Fibroblast of lung (primary cell): ENCODE measurements around the gene ARHGEF6. TPM values are rescaled to one million over a fixed set of nuclear protein-coding genes. Genes with fewer than 3 reads are reported as not detected.

ENCODE experiments used
- DNase-seq, 2 donors: peaks; one replicate each; pipeline versions ENCODE4 v3.0.0 to v3.0.0-alpha.2; 2010; ENCODE audit warnings: low read depth in 2 of 2
- H2AFZ ChIP-seq: 2 replicates; pipeline ENCODE4 v1.5.1; 2012; ENCODE audit warnings: low read length, control low read depth, inconsistent platforms
- H3K27ac ChIP-seq: 2 replicates; pipeline ENCODE4 v1.5.1; 2011; ENCODE audit warnings: low read length, control low read depth; ENCODE audit not compliant: insufficient read depth
- H3K27me3 ChIP-seq: 2 replicates; pipeline ENCODE4 v1.5.1; 2011; ENCODE audit warnings: mild to moderate bottlenecking, low read length; ENCODE audit not compliant: control insufficient read depth, insufficient read depth
- H3K36me3 ChIP-seq: 2 replicates; pipeline ENCODE4 v1.5.1; 2011; ENCODE audit warnings: low read length; ENCODE audit not compliant: control insufficient read depth, insufficient read depth
- H3K4me1 ChIP-seq: 2 replicates; pipeline ENCODE4 v1.5.1; 2011; ENCODE audit warnings: low read length; ENCODE audit not compliant: control insufficient read depth, insufficient read depth; ENCODE audit errors: extremely low read depth
- H3K4me2 ChIP-seq: 2 replicates; pipeline ENCODE4 v1.5.1; 2011; ENCODE audit warnings: low read length, control low read depth; ENCODE audit not compliant: insufficient read depth; ENCODE audit errors: extremely low read depth
- H3K4me3 ChIP-seq, 4 experiments: fragments of 200-600 bp in 1 of 4; sonication (generic) in 1 of 4; replicated peaks in 1 of 4; 2 replicates each; pipeline ENCODE4 v1.5.1; 2011 to 2016; ENCODE audit warnings: low read length in 4 of 4, low read depth in 3 of 4, mild to moderate bottlenecking in 3 of 4, control low read depth in 2 of 4, inconsistent platforms in 1 of 4, mixed read lengths in 1 of 4; ENCODE audit not compliant: insufficient read depth in 1 of 4; ENCODE audit errors: control extremely low read depth in 1 of 4
- H3K79me2 ChIP-seq: 2 replicates; pipeline ENCODE4 v1.5.1; 2012; ENCODE audit warnings: mild to moderate bottlenecking, low read length, inconsistent platforms; ENCODE audit not compliant: control insufficient read depth, insufficient read depth
- H3K9ac ChIP-seq: 2 replicates; pipeline ENCODE4 v1.5.1; 2011; ENCODE audit warnings: mild to moderate bottlenecking, low read length, control low read depth; ENCODE audit not compliant: insufficient read depth
- H3K9me3 ChIP-seq: 2 replicates; pipeline ENCODE4 v1.5.1; 2012; ENCODE audit warnings: low read depth, low read length; ENCODE audit not compliant: control insufficient read depth, insufficient read depth
- H4K20me1 ChIP-seq: 2 replicates; pipeline ENCODE4 v1.5.1; 2011; ENCODE audit warnings: low read length; ENCODE audit not compliant: control insufficient read depth, insufficient read depth; ENCODE audit errors: extremely low read depth
- CTCF ChIP-seq, 2 donors: IDR thresholded peaks in 1 of 2; conservative IDR thresholded peaks in 1 of 2; 1 replicate in 1 of 2; 2 replicates in 1 of 2; pipeline ENCODE4 v1.5.1; 2011 to 2012; ENCODE audit warnings: low read length in 2 of 2, control low read depth in 1 of 2, inconsistent platforms in 1 of 2, low read depth in 1 of 2, mild to moderate bottlenecking in 1 of 2
- EZH2 ChIP-seq: IDR thresholded peaks from 2 replicates; pipeline ENCODE4 v1.5.1; 2012; ENCODE audit warnings: low read length, control low read depth, mild to moderate bottlenecking; ENCODE audit errors: missing control alignments
- polyA plus RNA-seq, 2 donors: library from polyadenylated mRNA; depleted of rRNA in 1 of 2; stranded (reverse) in 1 of 2; unstranded in 1 of 2; fragments of >200 nt; gene quantifications; 2 replicates each; pipeline ENCODE4 v1.2.1, GENCODE V29; 2011 to 2012; ENCODE audit warnings: missing spikeins in 1 of 2
- total RNA-seq: library from RNA; depleted of rRNA; stranded (reverse); fragments of >200 nt; gene quantifications from 2 replicates; pipeline ENCODE4 v1.2.1, GENCODE V29; 2014

ARHGEF6 gene
- total and polyA plus RNA-seq, 2 donors (not counting 1 experiment from before 2014, with no cell fraction given): 30.1 to 32.5 TPM

- no peaks in the 10 kb centered on the region for H3K79me2 ChIP-seq
- TF ChIP-seq EZH2: no peak
- no peak for TF ChIP-seq CTCF (conservative IDR thresholded peaks at IDR 0.05 in 1 of 2, IDR thresholded peaks at IDR 0.05 in 1 of 2; ENCODE audit: low read depth in 1 of 2, low read length in 2 of 2)
- no peaks in the 10 kb centered on the region for H3K9me3 ChIP-seq
- no peaks in the 10 kb centered on the region for H3K36me3 ChIP-seq
- no peak overlapping the region for H3K4me3 ChIP-seq
- no peaks in the 10 kb centered on the region for H4K20me1 ChIP-seq
- H3K27me3 ChIP-seq: no peaks in the 10 kb centered on the region
- H3K9ac ChIP-seq: no peak overlapping the region
- H3K4me2 ChIP-seq: no peak overlapping the region
- H3K27ac ChIP-seq: no peak overlapping the region
- H3K4me1 ChIP-seq: peaks cover 2% of the 10 kb centered on the region
- H2AFZ ChIP-seq: no peak overlapping the region
- DNase-seq: peak; percentile 20 to 74
Measured at GRCh38 chrX:136752796-136753195, 27.9 kb downstream of the ARHGEF6 start.

- Histone ChIP-seq H3K9me3 (no peaks in the 10 kb centered on the region), H3K36me3 (no peaks in the 10 kb centered on the region), H3K4me1 (peaks cover 4% of the 10 kb centered on the region), H2AFZ (no peak overlapping the region), H3K27ac (no peak overlapping the region), H3K79me2 (no peaks in the 10 kb centered on the region), H3K4me2 (no peak overlapping the region), H3K4me3 (no peak overlapping the region), H3K9ac (no peak overlapping the region), H3K27me3 (no peaks in the 10 kb centered on the region), H4K20me1 (no peaks in the 10 kb centered on the region)
- no peak for TF ChIP-seq CTCF (conservative IDR thresholded peaks at IDR 0.05 in 1 of 2, IDR thresholded peaks at IDR 0.05 in 1 of 2; ENCODE audit: low read depth in 1 of 2, low read length in 2 of 2)
- no peak for TF ChIP-seq EZH2
- no peak for DNase-seq
Measured at GRCh38 chrX:136752346-136752745, 28.4 kb downstream of the ARHGEF6 start.

GRCh38 chrX:136750364-136750763 is 30.4 kb downstream of the ARHGEF6 start:
- Histone ChIP-seq H3K4me3 (no peak overlapping the region), H3K27me3 (no peaks in the 10 kb centered on the region), H2AFZ (no peak overlapping the region), H3K4me1 (peaks cover 4% of the 10 kb centered on the region), H4K20me1 (no peaks in the 10 kb centered on the region), H3K9ac (no peak overlapping the region), H3K79me2 (no peaks in the 10 kb centered on the region), H3K27ac (no peak overlapping the region), H3K4me2 (no peak overlapping the region), H3K9me3 (no peaks in the 10 kb centered on the region), H3K36me3 (no peaks in the 10 kb centered on the region)
- peak in 1 of 2 donors; percentile 31 for DNase-seq
- TF ChIP-seq EZH2 (no peak), CTCF (conservative IDR thresholded peaks at IDR 0.05 in 1 of 2, IDR thresholded peaks at IDR 0.05 in 1 of 2; ENCODE audit: low read depth in 1 of 2, low read length in 2 of 2) (no peak)
